Measurements from ENCODE around the gene KRTAP12-4. TPM values are rescaled to one million over a fixed set of nuclear protein-coding genes. Genes with fewer than 3 reads are reported as not detected.
"Not testable (repeated sequence)": the region's sequence is repeated elsewhere in the genome, so short reads cannot be mapped to it uniquely, and the experiment has no call there.

Gene KRTAP12-4
- total RNA-seq, 1 donor from 2014 or later: not detected

GRCh38 chr21:44666401-44667320 is 12.2 kb upstream of the KRTAP12-4 start, which contains the start of gene KRTAP12-2:
TSS of gene KRTAP12-2 (minus strand) at chr21:44666927. CDS start at chr21:44666886, 41 bp downstream.
- no peak for TF ChIP-seq EZH2 (IDR thresholded peaks at IDR 0.05; ENCODE audit: insufficient read depth, low read length)
- H3K9ac ChIP-seq (ENCODE audit: low read length): no peak within 1 kb of the TSS
- peaks cover 4% of the 10 kb centered on the region for H3K9me3 ChIP-seq (ENCODE audit: insufficient read depth, low read depth, low read length)
- no peaks in the 10 kb centered on the region for H4K20me1 ChIP-seq (ENCODE audit: insufficient read depth, low read length)
- Mint-ChIP-seq H3K4me1 (ENCODE audit: low read depth, unreplicated experiment) (no peaks in the 10 kb centered on the region), H3K9me3 (ENCODE audit: unreplicated experiment) (peaks cover 26% of the 10 kb centered on the region), H3K27ac (ENCODE audit: unreplicated experiment) (no peak within 1 kb of the TSS), H3K36me3 (ENCODE audit: low read depth, unreplicated experiment) (no peaks in the 10 kb centered on the region), H3K4me3 (ENCODE audit: unreplicated experiment) (no peak within 1 kb of the TSS), H3K27me3 (ENCODE audit: low read depth, unreplicated experiment) (peaks cover 10% of the 10 kb centered on the region)
- no peak within 1 kb of the TSS for H2AFZ ChIP-seq (ENCODE audit: low read depth, low read length)
- FAIRE-seq (no peak), DNase-seq (ENCODE audit: low read depth) (no peak)
- no peaks in the 10 kb centered on the region for H3K27me3 ChIP-seq (ENCODE audit: insufficient read depth, low read length)
- H3K27ac ChIP-seq (ENCODE audit: low read depth, low read length): no peak within 1 kb of the TSS
- no peaks in the 10 kb centered on the region for H3K36me3 ChIP-seq (ENCODE audit: insufficient read depth, low read length)
- H3K79me2 ChIP-seq (ENCODE audit: insufficient read depth, low read length): no peaks in the 10 kb centered on the region
- H3K4me2 ChIP-seq (ENCODE audit: low read length): no peak within 1 kb of the TSS
- H3K4me3 ChIP-seq (ENCODE audit: insufficient read depth, low read depth, low read length): no peak within 1 kb of the TSS
- H3K4me1 ChIP-seq (ENCODE audit: insufficient read depth, low read length): no peaks in the 10 kb centered on the region

- Mint-ChIP-seq H3K4me3 (ENCODE audit: unreplicated experiment) (no peak overlapping the region), H3K4me1 (ENCODE audit: low read depth, unreplicated experiment) (no peaks in the 10 kb centered on the region), H3K9me3 (ENCODE audit: unreplicated experiment) (peaks cover 14% of the 10 kb centered on the region), H3K36me3 (ENCODE audit: low read depth, unreplicated experiment) (no peaks in the 10 kb centered on the region), H3K27ac (ENCODE audit: unreplicated experiment) (no peak overlapping the region), H3K27me3 (ENCODE audit: low read depth, unreplicated experiment) (peaks cover 10% of the 10 kb centered on the region)
- Histone ChIP-seq H3K27me3 (ENCODE audit: insufficient read depth, low read length) (no peaks in the 10 kb centered on the region), H3K4me2 (ENCODE audit: low read length) (no peak overlapping the region), H3K36me3 (ENCODE audit: insufficient read depth, low read length) (no peaks in the 10 kb centered on the region), H3K27ac (ENCODE audit: low read depth, low read length) (no peak overlapping the region), H3K4me1 (ENCODE audit: insufficient read depth, low read length) (no peaks in the 10 kb centered on the region), H4K20me1 (ENCODE audit: insufficient read depth, low read length) (no peaks in the 10 kb centered on the region), H2AFZ (ENCODE audit: low read depth, low read length) (no peak overlapping the region), H3K9ac (ENCODE audit: low read length) (no peak overlapping the region), H3K79me2 (ENCODE audit: insufficient read depth, low read length) (no peaks in the 10 kb centered on the region), H3K9me3 (ENCODE audit: insufficient read depth, low read depth, low read length) (peaks cover 4% of the 10 kb centered on the region), H3K4me3 (ENCODE audit: insufficient read depth, low read depth, low read length) (no peak overlapping the region)
- DNase-seq (ENCODE audit: low read depth) (no peak), FAIRE-seq (no peak)
- TF ChIP-seq EZH2 (IDR thresholded peaks at IDR 0.05; ENCODE audit: insufficient read depth, low read length): no peak
- TF ChIP-seq, protein P1, sequence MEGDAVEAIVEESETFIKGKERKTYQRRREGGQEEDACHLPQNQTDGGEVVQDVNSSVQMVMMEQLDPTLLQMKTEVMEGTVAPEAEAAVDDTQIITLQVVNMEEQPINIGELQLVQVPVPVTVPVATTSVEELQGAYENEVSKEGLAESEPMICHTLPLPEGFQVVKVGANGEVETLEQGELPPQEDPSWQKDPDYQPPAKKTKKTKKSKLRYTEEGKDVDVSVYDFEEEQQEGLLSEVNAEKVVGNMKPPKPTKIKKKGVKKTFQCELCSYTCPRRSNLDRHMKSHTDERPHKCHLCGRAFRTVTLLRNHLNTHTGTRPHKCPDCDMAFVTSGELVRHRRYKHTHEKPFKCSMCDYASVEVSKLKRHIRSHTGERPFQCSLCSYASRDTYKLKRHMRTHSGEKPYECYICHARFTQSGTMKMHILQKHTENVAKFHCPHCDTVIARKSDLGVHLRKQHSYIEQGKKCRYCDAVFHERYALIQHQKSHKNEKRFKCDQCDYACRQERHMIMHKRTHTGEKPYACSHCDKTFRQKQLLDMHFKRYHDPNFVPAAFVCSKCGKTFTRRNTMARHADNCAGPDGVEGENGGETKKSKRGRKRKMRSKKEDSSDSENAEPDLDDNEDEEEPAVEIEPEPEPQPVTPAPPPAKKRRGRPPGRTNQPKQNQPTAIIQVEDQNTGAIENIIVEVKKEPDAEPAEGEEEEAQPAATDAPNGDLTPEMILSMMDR (IDR thresholded peaks at IDR 0.05; ENCODE audit: insufficient read depth, low read depth, low read length): no peak
Measured at GRCh38 chr21:44664691-44665090, 10.2 kb upstream of the KRTAP12-4 start.

- DNase-seq (ENCODE audit: low read depth): not testable (repeated sequence)
Measured at GRCh38 chr21:44661567-44661966, 7.1 kb upstream of the KRTAP12-4 start.

More at GRCh38 chr21:44661567-44661966, 7.1 kb upstream of the KRTAP12-4 start:
- H2AFZ ChIP-seq (ENCODE audit: low read depth, low read length); H3K9me3 ChIP-seq (ENCODE audit: insufficient read depth, low read depth, low read length); H3K4me1 Mint-ChIP-seq (ENCODE audit: low read depth, unreplicated experiment); H3K4me2 ChIP-seq (ENCODE audit: low read length); FAIRE-seq; H3K27ac Mint-ChIP-seq (ENCODE audit: unreplicated experiment); H3K9ac ChIP-seq (ENCODE audit: low read length); H3K36me3 ChIP-seq (ENCODE audit: insufficient read depth, low read length); H4K20me1 ChIP-seq (ENCODE audit: insufficient read depth, low read length); H3K4me3 Mint-ChIP-seq (ENCODE audit: unreplicated experiment); H3K27me3 ChIP-seq (ENCODE audit: insufficient read depth, low read length); H3K27ac ChIP-seq (ENCODE audit: low read depth, low read length); H3K4me3 ChIP-seq (ENCODE audit: insufficient read depth, low read depth, low read length); H3K36me3 Mint-ChIP-seq (ENCODE audit: low read depth, unreplicated experiment); H3K4me1 ChIP-seq (ENCODE audit: insufficient read depth, low read length); H3K79me2 ChIP-seq (ENCODE audit: insufficient read depth, low read length): not testable (repeated sequence)
- H3K27me3 Mint-ChIP-seq (ENCODE audit: low read depth, unreplicated experiment): peaks cover 19% of the 10 kb centered on the region
- H3K9me3 Mint-ChIP-seq (ENCODE audit: unreplicated experiment): peaks cover 15% of the 10 kb centered on the region
